ENCODE measurements around the gene MEX3A. TPM values are rescaled to one million over a fixed set of nuclear protein-coding genes. Genes with fewer than 3 reads are reported as not detected.
A peak's percentile ranks its signal among the peaks of the same experiment; 100 is the strongest.

MEX3A gene
- total and polyA plus RNA-seq, 10 of the 15 experiments (the other 5 are each of a cell fraction or from before 2014, with no cell fraction given), result 0.11 to 5.1 (median 1.7) TPM

- POLR2A ChIA-PET, result interaction anchor here (0.7 to 12.7 kb wide), 7 partner anchors 8 to 32 kb away, joined by 3 to 128 read pairs (median 8); partner anchors contain the start of gene LMNA
- H3K79me2 ChIP-seq (ENCODE audit: control insufficient read depth, insufficient read depth, low read length), result peaks cover 75% of the 10 kb centered on the region
- in situ Hi-C loops (cut with MboI), result no loop called here
Observed at GRCh38 chr1:156122519-156123355, 40.5 kb upstream of the MEX3A start.

More at GRCh38 chr1:156122519-156123355, 40.5 kb upstream of the MEX3A start:
- Histone ChIP-seq H3K9ac (ENCODE audit: control insufficient read depth, insufficient read depth, low read length) (peak overlapping the region; percentile 55), H3K9me3 (replicated peaks; ENCODE audit: control insufficient read depth, insufficient read depth, low read length) (no peaks in the 10 kb centered on the region), H4K20me1 (ENCODE audit: control insufficient read depth, insufficient read depth) (no peaks in the 10 kb centered on the region), H2AFZ (ENCODE audit: control insufficient read depth, low read depth, low read length) (0 out of 2 replicates have a peak overlapping the region, but pooled peaks have one; percentile 52), H3K36me3 (ENCODE audit: control insufficient read depth in 2 of 2, insufficient read depth in 2 of 2, low read length in 1 of 2) (no peaks in the 10 kb centered on the region; a peak in 1 of 4 replicates), H3K4me3 (peak overlapping the region; percentile 30; the same call in 1 of the 2 replicates), H3K27ac (ENCODE audit: control insufficient read depth, insufficient read depth) (peak overlapping the region; percentile 94), H3K27me3 (replicated peaks in 1 of 2; ENCODE audit: control insufficient read depth in 2 of 2, insufficient read depth in 2 of 2, low read length in 1 of 2) (no peaks in the 10 kb centered on the region), H3K4me1 (ENCODE audit: control insufficient read depth, insufficient read depth, low read length) (peaks cover 61% of the 10 kb centered on the region), H3K4me2 (ENCODE audit: control insufficient read depth, insufficient read depth) (peak overlapping the region; percentile 67)
- CTCF ChIA-PET, result interaction anchor here (1.0 to 25.7 kb wide), 6 partner anchors 8 to 197 kb away, joined by 3 to 1294 read pairs (median 4); partner anchors contain the start of genes LMNA and PMF1
- no TSS peak for BruUV-seq (replicated peaks)
- SMC1A ChIA-PET (ENCODE audit: uncharacterized antibody, unreplicated experiment), result interaction anchor here (0.7 to 23.6 kb wide), 6 partner anchors 9 to 104 kb away, joined by 3 to 874 read pairs (median 3); partner anchors contain the start of gene SEMA4A
- RAD21 ChIA-PET (ENCODE audit: unreplicated experiment), result interaction anchor here (1.1 to 22.2 kb wide), 4 partner anchors 7 to 32 kb away, joined by 3 to 695 read pairs (median 54); partner anchors contain the start of gene LMNA
- DNase-seq (ENCODE audit: low read depth, low spot score), result no peak
- FAIRE-seq, result no peak
- TF ChIP-seq RBBP5 (conservative IDR thresholded peaks at IDR 0.05) (no peak), ZBTB4 (CRISPR knock-in tag; IDR thresholded peaks at IDR 0.05) (no peak), NBN (IDR thresholded peaks at IDR 0.05) (0 out of 2 replicates have a peak, but pooled peaks have one; percentile 8)
- intact Hi-C loops (cut with micrococcal nuclease; ENCODE audit: unreplicated experiment), result no loop called here
- ATAC-seq, result no peak
- 94% methylated on average over 14 of the region's 14 CpGs for WGBS (ENCODE audit: insufficient coverage, insufficient replicate concordance, low lambda C conversion rate, missing lambda C conversion rate)

All from GM12878 (cell line).